Uterus (tissue), 2 donors: ENCODE data around the gene MRPL33.

ENCODE experiments used
- POLR2A ChIP-seq, 2 donors: fragments of 450-650 bp; IDR thresholded peaks; one replicate each; pipeline ENCODE4 v1.6.1; 2016; ENCODE audit warnings: antibody characterized with exemption in 2 of 2, mild to moderate bottlenecking in 1 of 2, moderate library complexity in 1 of 2
- TF ChIP-seq, protein P1 (sequence below), 4 experiments: fragments of 200-600 bp in 2 of 4; fragments of 450-650 bp in 2 of 4; sonication (generic) in 2 of 4; IDR thresholded peaks; one replicate each; pipeline ENCODE4 v1.5.1; 2016 to 2019; ENCODE audit warnings: antibody characterized with exemption in 4 of 4, mild to moderate bottlenecking in 2 of 4, moderate library complexity in 1 of 4

DNA sequence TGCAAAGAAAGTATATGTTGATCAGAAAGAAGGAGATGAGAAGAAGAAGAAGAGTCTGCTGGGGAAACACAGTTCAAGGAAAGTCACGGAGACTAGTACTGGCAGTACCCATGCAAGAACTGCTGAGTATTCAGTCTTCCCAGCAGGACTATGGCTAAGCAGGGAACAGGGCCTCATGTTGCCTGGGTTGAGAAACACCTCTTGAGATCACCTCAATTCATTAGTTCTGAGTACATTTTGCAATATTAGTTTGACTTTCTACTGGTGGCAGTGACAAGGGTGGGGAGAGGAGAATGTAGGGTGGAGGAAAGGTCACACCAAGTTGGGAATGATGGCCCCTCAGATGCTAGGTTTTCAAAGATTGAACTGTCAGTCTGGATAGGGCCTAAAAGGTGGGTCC is 50.5 kb downstream of the MRPL33 start:
- TF ChIP-seq, protein P1, sequence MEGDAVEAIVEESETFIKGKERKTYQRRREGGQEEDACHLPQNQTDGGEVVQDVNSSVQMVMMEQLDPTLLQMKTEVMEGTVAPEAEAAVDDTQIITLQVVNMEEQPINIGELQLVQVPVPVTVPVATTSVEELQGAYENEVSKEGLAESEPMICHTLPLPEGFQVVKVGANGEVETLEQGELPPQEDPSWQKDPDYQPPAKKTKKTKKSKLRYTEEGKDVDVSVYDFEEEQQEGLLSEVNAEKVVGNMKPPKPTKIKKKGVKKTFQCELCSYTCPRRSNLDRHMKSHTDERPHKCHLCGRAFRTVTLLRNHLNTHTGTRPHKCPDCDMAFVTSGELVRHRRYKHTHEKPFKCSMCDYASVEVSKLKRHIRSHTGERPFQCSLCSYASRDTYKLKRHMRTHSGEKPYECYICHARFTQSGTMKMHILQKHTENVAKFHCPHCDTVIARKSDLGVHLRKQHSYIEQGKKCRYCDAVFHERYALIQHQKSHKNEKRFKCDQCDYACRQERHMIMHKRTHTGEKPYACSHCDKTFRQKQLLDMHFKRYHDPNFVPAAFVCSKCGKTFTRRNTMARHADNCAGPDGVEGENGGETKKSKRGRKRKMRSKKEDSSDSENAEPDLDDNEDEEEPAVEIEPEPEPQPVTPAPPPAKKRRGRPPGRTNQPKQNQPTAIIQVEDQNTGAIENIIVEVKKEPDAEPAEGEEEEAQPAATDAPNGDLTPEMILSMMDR (IDR thresholded peaks at IDR 0.05) = no peak
- TF ChIP-seq POLR2A (IDR thresholded peaks at IDR 0.05) = no peak
